Panc1 (cell line): ENCODE measurements around the gene PPIB.

Experiments used
- CTCF ChIP-seq: fragments of 450-650 bp; IDR thresholded peaks from 2 replicates; pipeline ENCODE4 v1.5.1; 2017; ENCODE audit warnings: mild to moderate bottlenecking
- POLR2AphosphoS5 ChIP-seq: IDR thresholded peaks from 2 replicates; pipeline ENCODE4 v1.6.1; 2012; ENCODE audit warnings: mild to moderate bottlenecking, low read depth, low read length, moderate library complexity
- REST ChIP-seq, 2 experiments: IDR thresholded peaks; 2 replicates each; pipeline ENCODE4 v1.6.1; 2011 to 2012; ENCODE audit warnings: low read depth in 2 of 2, control low read depth in 1 of 2, low read length in 1 of 2, mild to moderate bottlenecking in 1 of 2, moderate library complexity in 1 of 2; ENCODE audit not compliant: insufficient read depth in 1 of 2

- TF ChIP-seq REST (IDR thresholded peaks at IDR 0.05; ENCODE audit: insufficient read depth in 1 of 2, low read depth in 2 of 2, low read length in 1 of 2), result no peak
- TF ChIP-seq CTCF, result no peak
- TF ChIP-seq POLR2AphosphoS5, result no peak
Measured at GRCh38 chr15:64161688-64162477, 939 bp downstream of the PPIB start.
